GM06990 (cell line): ENCODE data around the gene SLC36A1.

Experiments used
- DNase-seq: peaks from one replicate; pipeline ENCODE4 v3.0.0-alpha.2; 2011; ENCODE audit not compliant: insufficient read length; ENCODE audit errors: extremely low read depth
- H3K27me3 ChIP-seq: replicated peaks from 2 replicates; pipeline ENCODE4 v1.6.0; 2011; ENCODE audit warnings: low read length; ENCODE audit not compliant: control insufficient read depth, insufficient read depth
- H3K36me3 ChIP-seq: 2 replicates; pipeline ENCODE4 v1.5.1; 2011; ENCODE audit warnings: low read length; ENCODE audit not compliant: control insufficient read depth, insufficient read depth
- H3K4me3 ChIP-seq: replicated peaks from 2 replicates; pipeline ENCODE4 v1.5.1; 2011; ENCODE audit warnings: low read depth, mild to moderate bottlenecking, control low read depth, low read length
- CTCF ChIP-seq: IDR thresholded peaks from 2 replicates; pipeline ENCODE4 v1.5.1; 2011; ENCODE audit warnings: low read length, control low read depth, mild to moderate bottlenecking, inconsistent platforms; ENCODE audit not compliant: insufficient read depth, poor library complexity, severe bottlenecking

Gene SLC36A1

GRCh38 chr5:151464101-151464500, 16.7 kb downstream of the SLC36A1 start:
- no peaks in the 10 kb centered on the region for H3K27me3 ChIP-seq
- H3K36me3 ChIP-seq = peaks cover 2% of the 10 kb centered on the region
- no peak for DNase-seq
- TF ChIP-seq CTCF = no peak
- H3K4me3 ChIP-seq = no peak overlapping the region

GRCh38 chr5:151465476-151465875, 18.1 kb downstream of the SLC36A1 start:
- TF ChIP-seq CTCF = no peak
- Histone ChIP-seq H3K4me3 (no peak overlapping the region), H3K27me3 (no peaks in the 10 kb centered on the region), H3K36me3 (peaks cover 2% of the 10 kb centered on the region)
- DNase-seq = no peak

- DNase-seq = no peak
- Histone ChIP-seq H3K27me3 (no peaks in the 10 kb centered on the region), H3K4me3 (no peak overlapping the region), H3K36me3 (peaks cover 2% of the 10 kb centered on the region)
- TF ChIP-seq CTCF = no peak
These were observed 20.2 kb downstream of the SLC36A1 start for GRCh38 chr5:151467576-151467975.

GRCh38 chr5:151469386-151469785, 22.0 kb downstream of the SLC36A1 start:
- Histone ChIP-seq H3K4me3 (no peak overlapping the region), H3K27me3 (no peaks in the 10 kb centered on the region), H3K36me3 (peaks cover 2% of the 10 kb centered on the region)
- TF ChIP-seq CTCF = no peak
- no peak for DNase-seq

- Histone ChIP-seq H3K36me3 (peaks cover 2% of the 10 kb centered on the region), H3K27me3 (no peaks in the 10 kb centered on the region), H3K4me3 (no peak overlapping the region)
- no peak for DNase-seq
- TF ChIP-seq CTCF = no peak
These were observed 22.6 kb downstream of the SLC36A1 start for GRCh38 chr5:151469992-151470391.

- no peak overlapping the region for H3K4me3 ChIP-seq
- DNase-seq = no peak
- no peak for TF ChIP-seq CTCF
- peaks cover 2% of the 10 kb centered on the region for H3K36me3 ChIP-seq
- H3K27me3 ChIP-seq = no peaks in the 10 kb centered on the region
These were observed 23.0 kb downstream of the SLC36A1 start for GRCh38 chr5:151470439-151470838.
